GM21737 (cell line): ENCODE results near the gene SNRPN.
"Not testable (repeated sequence)": the region's sequence is repeated elsewhere in the genome, so short reads cannot be mapped to it uniquely, and the experiment has no call there.

ENCODE experiments used
- ATAC-seq: cut with Tn5 transposase; IDR thresholded peaks from one replicate; pipeline ENCODE4 v1.9.1; 2021; ENCODE audit warnings: mild to moderate bottlenecking, moderate library complexity; ENCODE audit not compliant: unreplicated experiment

SNRPN gene

GRCh38 chr15:24954783-24955530 is at the start of gene SNRPN, which contains the start of gene SNURF:
Gene SNRPN, plus strand, starts transcription at chr15:24954987. Its CDS starts 19,467 bp downstream, at chr15:24974454.
Gene SNURF, plus strand, starts transcription at chr15:24954987. Its CDS starts 62 bp downstream, at chr15:24955049.
- peak; percentile 60 for ATAC-seq

GRCh38 chr15:24916305-24917009 is 38.3 kb upstream of the SNRPN start:
- no peak for ATAC-seq

- no peak for ATAC-seq
Observed at GRCh38 chr15:24917431-24917830, 37.4 kb upstream of the SNRPN start.

GRCh38 chr15:24919446-24919845 is 35.3 kb upstream of the SNRPN start:
- no peak for ATAC-seq

GRCh38 chr15:24922781-24923180 is 32.0 kb upstream of the SNRPN start:
- ATAC-seq: not testable (repeated sequence)

- ATAC-seq: no peak
Observed at GRCh38 chr15:24924153-24924552, 30.6 kb upstream of the SNRPN start.

GRCh38 chr15:24924621-24925020 is 30.2 kb upstream of the SNRPN start:
- ATAC-seq: no peak

- not testable (repeated sequence) for ATAC-seq
Observed at GRCh38 chr15:24931874-24932732, 22.7 kb upstream of the SNRPN start.

GRCh38 chr15:24933716-24934115 is 21.1 kb upstream of the SNRPN start:
- no peak for ATAC-seq

- ATAC-seq: not testable (repeated sequence)
Observed at GRCh38 chr15:24938224-24938623, 16.6 kb upstream of the SNRPN start.

- ATAC-seq: no peak
Observed at GRCh38 chr15:24940236-24940635, 14.6 kb upstream of the SNRPN start.

- ATAC-seq: no peak
Observed at GRCh38 chr15:24943361-24943760, 11.4 kb upstream of the SNRPN start.

GRCh38 chr15:24944954-24945353 is 9.8 kb upstream of the SNRPN start:
- no peak for ATAC-seq

GRCh38 chr15:24945711-24946110 is 9.1 kb upstream of the SNRPN start:
- no peak for ATAC-seq

- no peak for ATAC-seq
Observed at GRCh38 chr15:24948495-24948894, 6.3 kb upstream of the SNRPN start.

GRCh38 chr15:24955531-24955921 is 739 bp downstream of the SNRPN start:
- ATAC-seq: no peak

- ATAC-seq: peak; percentile 73
Observed at GRCh38 chr15:24956111-24956838, 1.5 kb downstream of the SNRPN start.

GRCh38 chr15:24957691-24958090 is 2.9 kb downstream of the SNRPN start:
- ATAC-seq: no peak

- no peak for ATAC-seq
Observed at GRCh38 chr15:24961967-24962366, 7.2 kb downstream of the SNRPN start.

- no peak for ATAC-seq
Observed at GRCh38 chr15:24962880-24963279, 8.1 kb downstream of the SNRPN start.
